Fibroblast of skin of left biceps (primary cell): ENCODE results near the gene ANTKMT.

ENCODE experiments used
- DNase-seq, 2 experiments: peaks; one replicate each; pipeline ENCODE4 v3.0.0-alpha.2; 2013; ENCODE audit warnings: low read depth in 2 of 2

ANTKMT gene

GRCh38 chr16:715477-716199 lies 5.3 kb upstream of the ANTKMT start:
- DNase-seq, result no peak

GRCh38 chr16:716200-716568 lies 4.8 kb upstream of the ANTKMT start:
- DNase-seq, result no peak

- DNase-seq, result no peak
These were observed 4.1 kb upstream of the ANTKMT start for GRCh38 chr16:716768-717325.

GRCh38 chr16:717450-718245 lies 3.3 kb upstream of the ANTKMT start:
- no peak for DNase-seq

- DNase-seq, result no peak
These were observed 2.6 kb upstream of the ANTKMT start for GRCh38 chr16:718389-718788.

- no peak for DNase-seq
These were observed 2.0 kb upstream of the ANTKMT start for GRCh38 chr16:718922-719321.

- DNase-seq, result no peak
These were observed 1.0 kb upstream of the ANTKMT start for GRCh38 chr16:719815-720446.

- no peak for DNase-seq
These were observed 428 bp upstream of the ANTKMT start for GRCh38 chr16:720447-720989.

- no peak for DNase-seq
These were observed 1.0 kb downstream of the ANTKMT start for GRCh38 chr16:721765-722540.

- DNase-seq, result no peak
These were observed 2.1 kb downstream of the ANTKMT start for GRCh38 chr16:722835-723633.

GRCh38 chr16:723695-724094 lies 2.7 kb downstream of the ANTKMT start:
- DNase-seq, result no peak

GRCh38 chr16:724188-725040 lies 3.5 kb downstream of the ANTKMT start:
- no peak for DNase-seq

GRCh38 chr16:725041-725376 lies 4.1 kb downstream of the ANTKMT start:
- DNase-seq, result no peak

GRCh38 chr16:725463-726187 lies 4.7 kb downstream of the ANTKMT start:
- no peak for DNase-seq

- DNase-seq, result no peak
These were observed 5.2 kb downstream of the ANTKMT start for GRCh38 chr16:726188-726437.

GRCh38 chr16:726438-727290 lies 5.7 kb downstream of the ANTKMT start, which contains the start of the genes CCDC78 and HAGHL:
TSS of gene CCDC78 (minus strand) at chr16:726443. CDS start at chr16:726367, 76 bp downstream.
TSS of gene HAGHL (plus strand) at chr16:727106. CDS start at chr16:727510, 404 bp downstream.
- DNase-seq, result no peak

- no peak for DNase-seq
These were observed 6.5 kb downstream of the ANTKMT start for GRCh38 chr16:727291-727977.
